ENCODE results near the gene SLC46A2.

SLC46A2 gene

DNA sequence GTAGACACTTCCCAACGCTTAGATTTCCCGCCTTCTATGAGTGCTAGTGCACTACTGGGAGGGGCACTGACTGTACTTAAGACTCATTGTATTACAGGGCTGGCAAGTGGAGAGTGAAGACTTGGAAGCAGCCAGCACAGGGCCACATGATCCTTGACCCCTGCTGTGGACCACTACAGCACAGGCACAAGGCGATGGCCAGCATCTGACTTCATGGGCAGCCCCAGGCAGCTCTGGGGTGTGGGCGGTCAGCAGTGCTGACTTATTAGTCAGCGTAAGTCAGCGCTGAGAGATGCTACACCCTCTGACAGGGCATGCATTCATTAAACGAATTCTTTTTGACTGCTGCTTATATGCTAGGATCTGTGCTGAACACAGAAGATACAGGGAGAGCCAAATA, 9.3 kb downstream of the SLC46A2 start:
- no peak overlapping the region for H3K9ac ChIP-seq (ENCODE audit: insufficient read length)
- no peak for DNase-seq (ENCODE audit: low read depth, low spot score)
- no peak overlapping the region for H3K27ac ChIP-seq
- no peaks in the 10 kb centered on the region for H3K36me3 ChIP-seq (ENCODE audit: insufficient read depth, low read length)
- TF ChIP-seq FOXP2 (optimal IDR thresholded peaks at IDR 0.05; ENCODE audit: control extremely low read depth, extremely low read length, insufficient read depth): no peak
- no peaks in the 10 kb centered on the region for H3K9me3 ChIP-seq (ENCODE audit: low read depth, low read length)
- no peak overlapping the region for H3K4me3 ChIP-seq

DNA sequence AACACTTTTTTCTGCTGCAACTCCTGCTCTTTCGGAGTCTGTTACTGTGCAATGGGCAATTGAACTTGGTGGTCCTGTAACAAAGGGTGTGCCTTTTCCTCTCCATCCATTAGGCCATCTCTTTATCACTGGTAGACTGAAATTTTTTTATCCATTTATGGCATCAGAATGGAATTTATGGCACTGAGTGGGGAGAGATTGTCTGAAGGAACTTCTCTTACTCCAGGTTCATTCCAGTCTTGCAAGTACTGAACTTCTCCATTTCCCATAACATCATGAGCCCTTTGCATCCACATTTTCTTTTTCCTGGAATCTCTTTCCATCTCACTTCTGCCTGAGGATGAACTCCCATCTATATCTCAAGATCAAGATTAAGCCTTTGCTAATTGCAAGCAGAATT, 10.0 kb downstream of the SLC46A2 start:
- Histone ChIP-seq H3K9me3 (ENCODE audit: low read depth, low read length) (no peaks in the 10 kb centered on the region), H3K4me3 (no peak overlapping the region), H3K27ac (no peak overlapping the region), H3K36me3 (ENCODE audit: insufficient read depth, low read length) (no peaks in the 10 kb centered on the region), H3K9ac (ENCODE audit: insufficient read length) (no peak overlapping the region)
- DNase-seq (ENCODE audit: low read depth, low spot score): no peak
- TF ChIP-seq FOXP2 (optimal IDR thresholded peaks at IDR 0.05; ENCODE audit: control extremely low read depth, extremely low read length, insufficient read depth) (no peak), POLR2AphosphoS5 (IDR thresholded peaks at IDR 0.05; ENCODE audit: borderline replicate concordance, low read depth, low read length) (no peak), EZH2 (IDR thresholded peaks at IDR 0.05) (no peak)

DNA sequence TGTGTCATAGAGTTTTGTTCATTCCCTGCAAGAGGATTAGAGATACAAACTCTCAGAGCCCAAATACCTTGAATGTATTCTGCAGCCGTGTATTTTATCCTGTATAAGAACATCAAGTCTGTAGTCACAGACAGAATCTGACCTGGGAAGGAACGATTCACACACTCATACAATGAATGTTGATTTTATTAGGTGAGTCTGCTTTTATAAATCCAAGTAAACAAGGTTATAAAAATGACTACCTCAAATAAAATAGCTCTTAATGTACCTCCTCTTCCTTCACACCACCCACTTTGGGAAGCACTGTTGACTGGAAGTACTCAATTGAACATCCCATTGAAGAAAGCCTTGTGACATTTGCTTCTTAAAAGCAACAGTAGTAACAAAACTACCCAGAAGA, 11.9 kb downstream of the SLC46A2 start:
- H3K4me3 ChIP-seq: no peak overlapping the region
- no peak for DNase-seq (ENCODE audit: low read depth, low spot score)
- H3K9ac ChIP-seq (ENCODE audit: insufficient read length): no peak overlapping the region
- H3K9me3 ChIP-seq (ENCODE audit: low read depth, low read length): no peaks in the 10 kb centered on the region
- TF ChIP-seq POLR2AphosphoS5 (IDR thresholded peaks at IDR 0.05; ENCODE audit: borderline replicate concordance, low read depth, low read length) (no peak), EZH2 (IDR thresholded peaks at IDR 0.05) (no peak), FOXP2 (optimal IDR thresholded peaks at IDR 0.05; ENCODE audit: control extremely low read depth, extremely low read length, insufficient read depth) (no peak)
- H3K36me3 ChIP-seq (ENCODE audit: insufficient read depth, low read length): no peaks in the 10 kb centered on the region
- H3K27ac ChIP-seq: no peak overlapping the region

DNA sequence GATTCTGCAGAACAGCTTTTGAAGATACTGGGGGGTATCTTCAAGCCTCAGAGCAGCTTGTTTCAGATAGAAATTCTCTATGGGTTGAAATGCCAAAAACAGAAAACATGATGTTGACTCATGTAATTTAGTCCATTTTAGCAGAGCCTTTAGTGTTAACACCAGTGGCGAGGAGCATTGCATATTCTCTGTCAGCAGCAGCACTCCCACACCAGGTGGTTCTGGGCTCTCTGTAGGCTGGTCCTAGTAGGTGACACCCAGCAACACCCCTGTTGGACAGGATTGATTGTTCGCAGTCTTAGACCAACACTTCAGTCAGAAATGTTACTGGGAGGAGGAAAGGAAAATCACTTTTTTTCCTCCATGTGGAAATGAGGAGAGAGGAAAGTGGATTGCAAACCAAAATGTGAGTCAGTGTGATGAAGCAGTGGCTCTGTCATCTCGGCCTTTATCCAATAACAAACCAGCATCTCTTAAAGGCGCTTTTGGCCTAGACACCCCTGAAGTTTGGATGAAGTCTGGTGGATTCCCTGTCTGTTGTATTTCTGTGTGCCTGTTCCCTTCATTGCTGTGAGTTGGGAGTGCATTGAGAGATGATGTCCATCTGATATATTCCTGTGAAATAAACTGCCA, 16.8 kb downstream of the SLC46A2 start:
- Histone ChIP-seq H3K4me3 (no peak overlapping the region), H3K36me3 (ENCODE audit: insufficient read depth, low read length) (no peaks in the 10 kb centered on the region), H3K27ac (no peak overlapping the region), H3K9ac (ENCODE audit: insufficient read length) (no peak overlapping the region), H3K9me3 (ENCODE audit: low read depth, low read length) (no peaks in the 10 kb centered on the region)
- no peak for TF ChIP-seq EZH2 (IDR thresholded peaks at IDR 0.05)
- TF ChIP-seq POLR2AphosphoS5 (IDR thresholded peaks at IDR 0.05; ENCODE audit: borderline replicate concordance, low read depth, low read length): no peak
- TF ChIP-seq FOXP2 (optimal IDR thresholded peaks at IDR 0.05; ENCODE audit: control extremely low read depth, extremely low read length, insufficient read depth): no peak
- DNase-seq (ENCODE audit: low read depth, low spot score): no peak

DNA sequence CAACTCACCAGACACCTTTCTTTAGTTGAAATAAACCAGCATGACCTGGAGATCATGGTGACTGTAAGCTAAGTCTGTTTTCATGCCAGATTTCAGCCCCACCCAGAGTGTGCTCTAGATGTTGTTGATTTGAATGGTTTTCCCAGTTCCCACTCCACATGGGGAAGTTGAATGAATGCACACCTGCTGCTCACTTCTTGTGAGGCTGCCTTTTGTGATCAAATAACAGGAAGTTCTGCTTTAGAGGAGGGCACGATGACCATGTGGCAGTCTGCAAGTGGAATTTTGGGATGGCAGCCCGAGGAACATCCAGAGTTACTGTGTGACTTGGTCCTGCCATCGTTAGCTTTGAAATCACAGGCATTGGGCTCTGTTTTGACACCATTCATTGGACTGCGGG, 18.7 kb downstream of the SLC46A2 start:
- Histone ChIP-seq H3K36me3 (ENCODE audit: insufficient read depth, low read length) (no peaks in the 10 kb centered on the region), H3K9me3 (ENCODE audit: low read depth, low read length) (no peaks in the 10 kb centered on the region), H3K9ac (ENCODE audit: insufficient read length) (no peak overlapping the region), H3K27ac (no peak overlapping the region), H3K4me3 (no peak overlapping the region)
- no peak for DNase-seq (ENCODE audit: low read depth, low spot score)
- no peak for TF ChIP-seq POLR2AphosphoS5 (IDR thresholded peaks at IDR 0.05; ENCODE audit: borderline replicate concordance, low read depth, low read length)

DNA sequence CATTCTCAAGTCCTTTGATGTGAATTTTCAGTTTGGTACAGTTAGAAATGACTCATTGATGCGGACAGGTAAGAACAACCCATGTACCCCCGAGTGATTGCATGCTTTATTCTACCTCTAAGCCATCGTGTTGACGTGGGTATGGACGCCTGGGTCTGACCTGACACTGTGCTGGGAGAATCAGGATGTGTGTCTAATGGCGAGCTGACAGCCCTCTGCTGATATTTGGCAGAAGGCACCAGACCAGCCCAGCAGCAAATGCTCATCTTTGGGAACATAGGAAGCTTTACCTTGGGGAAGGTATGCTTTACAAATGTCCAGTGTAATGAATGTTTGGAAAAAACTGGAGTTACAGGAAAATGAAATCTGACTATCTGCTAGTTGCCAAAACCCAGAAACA, 20.1 kb downstream of the SLC46A2 start:
- no peak for DNase-seq (ENCODE audit: low read depth, low spot score)
- no peaks in the 10 kb centered on the region for H3K36me3 ChIP-seq (ENCODE audit: insufficient read depth, low read length)
- TF ChIP-seq EZH2 (IDR thresholded peaks at IDR 0.05): no peak
- no peak for TF ChIP-seq POLR2AphosphoS5 (IDR thresholded peaks at IDR 0.05; ENCODE audit: borderline replicate concordance, low read depth, low read length)
- TF ChIP-seq FOXP2 (optimal IDR thresholded peaks at IDR 0.05; ENCODE audit: control extremely low read depth, extremely low read length, insufficient read depth): no peak
- H3K9ac ChIP-seq (ENCODE audit: insufficient read length): no peak overlapping the region
- H3K9me3 ChIP-seq (ENCODE audit: low read depth, low read length): no peaks in the 10 kb centered on the region
- H3K4me3 ChIP-seq: no peak overlapping the region
- H3K27ac ChIP-seq: no peak overlapping the region

DNA sequence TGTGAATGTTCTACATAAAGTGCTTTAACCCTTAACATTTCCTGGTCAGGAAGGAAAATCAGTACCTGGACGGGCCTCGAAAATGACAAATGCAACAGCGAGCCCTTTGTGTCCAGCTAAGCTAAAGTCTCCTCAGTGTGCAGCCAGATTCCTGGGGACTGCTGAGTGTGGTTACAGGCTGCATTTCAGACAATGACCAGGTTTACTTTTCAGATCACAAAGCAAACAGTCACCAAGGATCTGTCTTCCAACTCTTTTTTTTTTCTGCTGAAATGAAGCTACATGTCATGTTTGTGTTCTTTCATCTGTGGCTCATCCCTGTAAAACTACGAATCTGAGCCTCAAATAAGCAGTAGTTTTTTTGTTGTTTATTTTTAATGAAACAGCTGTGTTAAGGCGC, 20.8 kb downstream of the SLC46A2 start:
- Histone ChIP-seq H3K4me3 (no peak overlapping the region), H3K27ac (no peak overlapping the region), H3K36me3 (ENCODE audit: insufficient read depth, low read length) (no peaks in the 10 kb centered on the region), H3K9me3 (ENCODE audit: low read depth, low read length) (no peaks in the 10 kb centered on the region), H3K9ac (ENCODE audit: insufficient read length) (no peak overlapping the region)
- TF ChIP-seq POLR2AphosphoS5 (IDR thresholded peaks at IDR 0.05; ENCODE audit: borderline replicate concordance, low read depth, low read length) (no peak), EZH2 (IDR thresholded peaks at IDR 0.05) (no peak), FOXP2 (optimal IDR thresholded peaks at IDR 0.05; ENCODE audit: control extremely low read depth, extremely low read length, insufficient read depth) (no peak)
- no peak for DNase-seq (ENCODE audit: low read depth, low spot score)

DNA sequence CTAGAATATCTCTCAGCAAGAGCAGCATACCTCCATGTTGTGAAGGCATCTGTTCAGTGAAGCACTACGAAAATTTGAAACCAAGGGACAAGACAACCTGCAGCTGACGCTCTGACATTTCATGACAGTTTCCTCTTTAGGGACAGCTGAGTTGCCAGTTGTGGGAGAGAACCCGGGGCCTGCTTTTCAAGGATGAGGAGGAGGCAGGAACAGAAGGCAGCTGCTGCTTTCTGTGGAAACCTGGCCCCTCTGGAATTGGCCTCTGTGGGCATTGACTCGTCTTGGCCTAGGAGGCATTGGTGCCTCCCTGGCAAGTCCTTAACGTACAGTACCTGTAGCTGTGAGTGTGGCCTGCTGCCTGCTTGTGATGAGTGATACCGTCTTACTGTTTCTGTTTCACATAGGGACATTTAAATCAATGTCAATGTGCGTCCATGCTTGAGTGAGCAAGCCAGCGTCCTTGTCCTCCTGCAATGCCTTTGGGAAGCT, 21.6 kb downstream of the SLC46A2 start:
- Histone ChIP-seq H3K9ac (ENCODE audit: insufficient read length) (peak overlapping the region; percentile 17), H3K9me3 (ENCODE audit: low read depth, low read length) (no peaks in the 10 kb centered on the region), H3K27ac (peak overlapping the region; percentile 94; the same call in 1 of the 2 replicates), H3K4me3 (no peak overlapping the region), H3K36me3 (ENCODE audit: insufficient read depth, low read length) (no peaks in the 10 kb centered on the region)
- TF ChIP-seq EZH2 (IDR thresholded peaks at IDR 0.05) (no peak), FOXP2 (optimal IDR thresholded peaks at IDR 0.05; ENCODE audit: control extremely low read depth, extremely low read length, insufficient read depth) (no peak), POLR2AphosphoS5 (IDR thresholded peaks at IDR 0.05; ENCODE audit: borderline replicate concordance, low read depth, low read length) (no peak)
- no peak for DNase-seq (ENCODE audit: low read depth, low spot score)

DNA sequence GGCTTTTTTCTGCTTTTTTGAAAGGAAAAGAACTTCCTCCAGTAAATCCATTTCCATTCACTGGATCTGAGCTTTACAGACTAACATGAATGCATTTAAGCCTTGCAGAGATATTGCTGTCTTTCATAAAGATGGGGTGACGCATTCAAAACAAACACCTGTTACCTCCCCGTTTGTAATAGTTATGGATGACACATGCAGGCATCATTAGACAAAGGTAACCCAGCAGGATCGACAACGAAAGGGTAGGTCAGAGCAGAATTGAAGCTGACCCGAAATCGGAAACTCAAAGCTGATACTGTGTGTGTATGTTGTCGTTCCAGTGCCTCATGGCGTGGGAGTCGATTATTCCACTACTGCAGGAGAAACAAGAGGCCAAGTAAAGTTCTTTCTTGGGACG, 22.2 kb downstream of the SLC46A2 start:
- Histone ChIP-seq H3K36me3 (ENCODE audit: insufficient read depth, low read length) (no peaks in the 10 kb centered on the region), H3K9ac (ENCODE audit: insufficient read length) (no peak overlapping the region), H3K27ac (peak overlapping the region; percentile 94), H3K4me3 (0 out of 2 replicates have a peak overlapping the region, but pooled peaks have one; percentile 59), H3K9me3 (ENCODE audit: low read depth, low read length) (no peaks in the 10 kb centered on the region)
- no peak for TF ChIP-seq FOXP2 (optimal IDR thresholded peaks at IDR 0.05; ENCODE audit: control extremely low read depth, extremely low read length, insufficient read depth)
- TF ChIP-seq EZH2 (IDR thresholded peaks at IDR 0.05): no peak
- TF ChIP-seq POLR2AphosphoS5 (IDR thresholded peaks at IDR 0.05; ENCODE audit: borderline replicate concordance, low read depth, low read length): no peak
- DNase-seq (ENCODE audit: low read depth, low spot score): no peak

Measured in SK-N-MC (cell line).